NCI-H2081 treated with DMSO at 0.1 percent for 48 hours (cell line): Measurements from ENCODE around the gene PHF21A.
"Not testable (repeated sequence)": the region's sequence is repeated elsewhere in the genome, so short reads cannot be mapped to it uniquely, and the experiment has no call there.

Experiments used
- DNase-seq: peaks from one replicate; lab custom pipeline; 2025; lab: John Stamatoyannopoulos, UW

Gene PHF21A

DNA sequence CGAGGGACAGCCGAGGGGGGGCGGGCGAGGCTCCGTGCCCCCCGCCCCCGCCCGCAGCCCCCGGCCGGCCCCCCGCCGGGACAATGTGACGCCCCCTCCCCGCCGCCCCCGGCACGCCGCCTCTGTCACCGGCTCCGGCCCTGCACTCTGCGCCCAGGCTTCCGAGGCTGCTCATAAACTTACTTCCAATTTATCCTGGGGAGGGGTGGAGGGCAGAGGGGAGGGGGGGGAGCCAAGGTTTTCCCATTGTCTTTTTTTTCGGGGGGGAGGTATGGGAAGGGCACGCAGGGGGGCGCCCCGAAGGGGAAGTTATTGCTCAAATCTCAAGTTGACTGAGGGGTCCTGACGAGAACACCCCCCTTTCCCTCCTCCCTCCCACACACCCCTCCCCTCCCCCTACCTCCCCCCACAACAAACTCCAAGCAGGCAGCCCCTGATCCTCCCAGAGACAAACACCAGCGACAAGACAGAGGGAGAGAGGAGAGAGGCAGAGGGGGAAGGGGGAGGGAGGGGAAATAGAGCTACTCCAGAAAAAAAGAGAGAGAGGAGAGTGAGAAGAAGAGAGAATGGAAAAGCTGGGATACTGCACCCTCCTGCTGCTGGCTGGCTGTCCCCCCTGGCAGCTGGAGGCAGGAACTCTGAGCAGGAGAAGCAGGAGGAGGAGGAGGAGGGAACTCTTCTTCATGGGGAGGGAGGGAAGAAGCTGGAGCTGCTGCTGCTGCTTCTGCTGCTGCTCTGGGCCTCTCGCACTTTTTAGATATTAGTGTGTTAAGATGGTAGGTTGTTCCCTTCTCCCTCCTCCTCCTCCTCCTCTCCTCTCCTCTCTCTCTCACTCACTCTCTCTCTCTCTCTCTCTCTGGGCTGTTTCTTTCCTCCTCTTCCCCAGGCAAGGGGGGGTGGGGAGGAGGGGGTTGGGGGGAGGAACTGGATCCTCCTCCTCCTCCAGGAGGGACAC lies 631 bp downstream of the PHF21A start:
- DNase-seq, result no peak

DNA sequence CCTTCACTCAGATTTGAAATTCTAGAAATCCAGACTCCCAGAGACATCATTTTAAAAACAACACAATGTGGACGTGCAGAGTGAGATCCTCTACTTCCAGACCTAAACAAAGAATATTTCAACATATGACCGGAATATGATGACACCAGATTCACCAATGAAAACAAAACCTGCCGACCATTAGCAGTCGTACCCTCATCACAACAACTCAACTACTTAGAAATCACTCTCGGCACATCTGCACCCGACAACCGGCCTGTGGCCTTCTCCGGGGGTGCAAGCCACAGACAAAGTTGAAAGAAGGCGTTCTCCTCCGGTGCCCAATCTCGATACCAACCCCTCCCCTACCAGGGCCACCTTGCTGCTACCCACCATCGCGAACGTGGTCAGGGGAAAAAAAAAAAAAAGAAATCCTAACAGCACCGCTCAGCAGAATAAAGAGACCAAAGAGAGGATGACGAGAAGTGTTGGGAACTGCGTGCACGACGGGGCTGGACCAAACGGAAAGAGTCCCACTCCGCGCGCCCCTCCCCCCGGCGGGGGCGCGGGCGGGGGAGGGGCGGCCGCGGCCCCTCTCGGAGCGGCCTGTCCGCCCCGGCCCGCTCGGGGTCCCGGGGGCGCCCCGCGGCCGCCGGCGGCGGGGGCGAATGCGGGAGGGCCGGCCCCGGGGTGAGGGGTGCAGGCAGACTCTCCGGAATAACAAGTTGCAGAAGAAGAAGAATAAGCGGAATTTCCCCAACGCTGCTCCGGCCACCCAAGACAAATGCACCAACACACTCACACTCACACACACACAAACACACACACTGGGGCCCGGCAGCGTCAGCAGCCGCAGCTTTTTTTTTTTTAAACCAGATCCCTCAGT lies 1.7 kb downstream of the PHF21A start:
- DNase-seq, result no peak

DNA sequence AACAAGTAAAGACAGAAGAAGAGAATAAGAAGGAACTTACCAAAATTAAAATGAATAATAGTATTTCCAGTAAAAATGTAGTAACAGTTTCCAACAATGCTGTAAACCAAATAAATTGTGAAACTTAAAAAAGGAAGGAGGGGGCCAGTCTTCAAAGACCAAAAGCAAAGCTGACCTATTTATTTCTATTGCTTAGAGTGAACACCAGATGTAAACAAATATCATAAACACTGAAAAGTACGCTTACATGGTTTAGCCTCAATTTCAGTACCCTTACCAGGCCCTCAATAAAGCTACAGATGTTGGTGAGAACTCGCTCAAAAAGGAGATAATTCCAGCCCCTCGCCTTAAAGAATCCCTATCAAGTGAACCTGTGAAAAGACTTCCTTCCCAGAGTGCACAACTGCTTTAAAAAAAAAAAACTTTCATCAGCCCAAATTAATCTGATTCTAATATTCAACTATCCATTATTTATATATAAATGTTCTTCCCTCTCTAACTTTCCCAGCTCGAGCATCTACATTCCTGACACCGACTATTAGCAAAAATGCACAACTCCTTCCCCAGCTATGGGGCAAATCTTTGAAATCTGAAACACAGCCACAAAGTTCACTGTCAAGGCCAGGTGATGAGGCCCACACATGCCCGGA lies 2.4 kb downstream of the PHF21A start:
- no peak for DNase-seq

DNA sequence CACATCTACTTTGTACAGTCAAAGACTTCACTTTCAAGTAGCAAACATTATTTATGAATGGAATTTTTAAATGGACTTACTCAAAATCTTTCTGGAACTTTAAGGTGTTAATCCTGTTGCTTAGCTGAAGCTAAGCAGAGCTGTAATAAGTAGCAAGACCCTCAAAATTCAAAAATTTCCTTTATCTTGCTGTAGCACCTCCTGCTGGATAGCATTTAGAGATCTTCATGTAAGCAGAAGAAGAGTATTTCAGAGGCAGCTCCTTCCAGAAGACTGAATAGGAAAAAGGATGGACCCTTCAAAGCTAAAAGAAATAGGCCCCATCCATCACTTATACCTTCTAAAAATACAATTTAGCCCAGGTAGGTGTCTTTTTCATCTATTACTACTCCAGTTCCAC lies 3.4 kb downstream of the PHF21A start:
- DNase-seq, result no peak

DNA sequence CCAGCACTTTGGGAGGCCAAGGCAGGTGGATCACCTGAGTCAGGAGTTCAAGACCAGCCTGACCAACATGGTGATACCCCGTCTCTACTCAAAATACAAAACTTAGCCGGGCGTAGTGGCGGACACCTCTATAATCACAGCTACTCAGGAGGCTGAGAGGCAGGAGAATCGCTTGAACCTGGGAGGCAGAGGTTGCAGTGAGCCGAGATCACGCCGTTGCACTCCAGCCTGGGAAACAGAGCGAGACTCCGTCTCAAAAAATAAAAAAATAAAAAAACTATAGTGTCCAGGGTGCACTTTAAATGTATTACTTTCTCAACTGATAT lies 4.6 kb downstream of the PHF21A start:
- not testable (repeated sequence) for DNase-seq

DNA sequence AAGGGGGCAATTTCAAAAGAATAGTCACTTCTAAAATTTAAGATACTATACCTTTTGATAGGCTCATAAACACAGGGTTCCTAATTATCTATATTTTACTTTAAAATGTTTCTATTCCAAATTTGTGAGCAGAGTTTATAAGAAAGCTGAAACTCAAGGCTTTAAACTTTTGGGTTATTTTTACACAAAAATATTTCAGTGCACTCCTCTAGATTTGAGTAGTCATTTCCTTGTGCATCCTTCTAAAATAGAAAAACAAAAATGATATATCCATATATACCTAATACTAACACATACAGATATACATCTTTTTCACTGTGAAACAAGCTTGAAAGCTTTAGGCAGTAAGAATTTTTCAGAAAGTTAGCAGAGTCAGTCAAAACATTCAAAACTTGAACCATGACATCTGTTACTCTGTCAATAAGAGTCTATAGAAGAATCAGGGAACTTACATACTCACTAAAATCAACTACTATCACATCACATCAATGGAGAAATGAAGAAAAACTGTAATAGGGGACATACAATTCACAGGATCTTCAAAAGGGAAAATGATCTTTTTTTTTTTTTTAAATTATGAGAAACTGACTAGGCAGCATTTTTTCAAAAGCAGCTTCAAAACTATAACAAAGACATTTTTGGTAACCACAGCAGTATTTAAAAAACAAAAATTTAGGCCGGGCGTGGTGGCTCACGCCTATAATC lies 5.1 kb downstream of the PHF21A start:
- no peak for DNase-seq

DNA sequence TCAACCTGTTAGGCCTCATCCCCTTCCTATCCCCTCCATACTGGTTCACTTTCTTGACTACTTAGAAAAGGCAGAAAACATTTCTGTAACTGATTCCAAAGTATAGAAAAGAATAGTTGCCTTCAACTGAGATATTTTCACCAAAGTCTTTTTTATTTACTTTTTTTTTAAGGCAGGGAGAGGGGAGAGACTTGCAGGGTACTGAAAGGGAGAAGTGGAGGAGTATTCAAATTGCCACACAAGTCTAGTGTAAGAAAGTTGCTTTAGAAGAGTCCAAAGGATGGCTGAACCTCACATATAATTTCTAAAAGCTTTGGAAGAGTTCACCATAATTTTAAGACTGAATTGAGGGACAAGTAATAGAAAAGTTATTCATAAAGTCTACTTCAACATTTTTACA lies 6.3 kb downstream of the PHF21A start:
- DNase-seq, result no peak

DNA sequence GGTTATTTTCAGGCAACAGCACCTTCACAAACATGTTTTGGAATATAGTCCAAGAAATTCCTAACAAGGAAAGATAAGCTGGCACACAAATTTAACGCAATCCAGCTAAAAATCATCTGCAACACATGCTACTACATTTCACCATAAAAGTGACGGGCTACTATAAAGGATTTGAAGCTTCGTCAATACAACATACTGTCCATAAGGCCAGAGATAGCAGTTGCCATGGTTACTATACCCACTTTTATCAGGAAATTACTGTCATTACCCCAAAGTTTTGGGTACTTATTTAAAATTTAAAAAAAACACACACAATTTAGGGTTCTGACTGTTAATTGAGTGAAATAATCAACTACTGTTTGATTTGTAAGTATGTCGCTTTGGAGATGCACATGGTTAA lies 6.9 kb downstream of the PHF21A start:
- no peak for DNase-seq

DNA sequence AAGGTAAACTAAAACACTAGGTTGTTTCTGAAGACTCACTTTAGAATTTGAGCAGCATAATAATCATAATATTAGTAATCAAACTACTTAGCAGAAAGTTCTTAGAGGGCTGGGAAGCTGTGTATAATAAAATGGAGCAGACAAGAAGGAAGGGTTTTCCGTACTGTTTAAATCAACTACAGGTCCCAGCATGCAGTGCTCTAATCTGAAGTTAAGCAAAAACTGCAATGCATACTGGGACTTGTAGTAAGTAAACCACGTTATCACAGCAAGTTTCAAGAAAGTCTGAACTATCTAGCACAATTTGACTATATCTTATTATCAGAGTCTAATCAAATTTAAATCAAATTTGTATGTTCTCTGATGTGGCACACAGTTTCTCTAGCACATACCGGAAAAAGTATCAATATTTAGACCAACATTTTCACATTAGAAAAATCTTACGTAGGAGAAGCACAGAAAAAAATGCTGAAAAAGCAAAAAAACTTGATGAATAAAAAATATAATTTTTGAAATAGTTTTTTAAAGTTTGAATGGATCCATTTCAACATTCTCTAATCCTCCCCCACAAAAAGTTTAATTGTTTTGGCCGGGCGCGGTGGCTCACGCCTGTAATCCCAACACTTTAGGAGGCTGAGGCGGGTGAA lies 8.2 kb downstream of the PHF21A start:
- no peak for DNase-seq

DNA sequence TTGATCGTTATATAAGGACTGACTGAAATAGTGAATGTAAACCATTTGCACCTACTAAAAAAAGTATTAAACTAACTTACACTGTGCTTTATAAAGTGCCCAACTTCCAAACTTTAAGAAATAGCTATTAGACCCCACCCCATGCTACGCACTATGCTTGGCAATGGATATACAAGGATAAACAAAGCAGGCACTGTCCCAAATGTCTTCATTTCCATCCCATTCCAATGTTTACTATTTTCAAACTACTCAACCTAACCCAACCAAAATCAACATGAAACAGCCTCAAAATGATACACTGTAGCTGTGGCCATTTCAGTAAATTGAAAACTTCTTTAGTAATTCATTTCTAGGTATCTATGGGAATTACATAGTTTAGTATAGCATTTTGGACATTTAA lies 12.5 kb downstream of the PHF21A start:
- no peak for DNase-seq

DNA sequence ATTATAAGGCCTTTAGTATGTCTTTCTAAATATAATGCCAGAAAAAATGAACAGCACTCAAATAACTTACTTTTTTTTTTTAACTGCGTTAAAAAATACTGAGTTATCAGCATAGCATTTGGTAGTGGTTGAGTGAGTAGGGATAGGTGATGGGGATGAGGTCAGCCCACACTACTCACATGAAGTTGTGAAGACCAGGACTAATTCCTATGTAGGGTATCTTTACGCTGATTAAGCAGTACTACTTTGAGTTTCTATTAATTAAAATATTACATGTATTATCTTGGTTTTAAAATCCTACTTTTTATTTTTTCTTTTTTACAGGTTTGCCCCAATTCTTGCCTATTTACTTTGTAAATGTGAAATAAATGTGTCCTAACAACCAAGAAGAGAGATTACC lies 13.5 kb downstream of the PHF21A start:
- DNase-seq, result no peak

DNA sequence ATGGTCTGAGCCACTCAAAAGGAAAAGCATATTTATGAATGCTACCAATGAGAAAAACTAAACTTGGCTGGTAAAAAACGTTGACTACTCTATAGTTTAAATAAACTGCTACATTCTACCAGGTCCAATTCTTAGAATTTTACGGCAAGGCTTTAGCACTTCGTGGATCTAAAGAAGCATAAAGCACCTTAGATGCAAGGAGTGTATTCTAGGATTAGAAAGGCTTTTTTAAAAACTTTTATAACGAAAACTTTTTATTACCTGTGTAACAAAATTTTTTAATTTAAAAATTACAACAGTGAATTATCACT lies 13.9 kb downstream of the PHF21A start:
- DNase-seq, result no peak

DNA sequence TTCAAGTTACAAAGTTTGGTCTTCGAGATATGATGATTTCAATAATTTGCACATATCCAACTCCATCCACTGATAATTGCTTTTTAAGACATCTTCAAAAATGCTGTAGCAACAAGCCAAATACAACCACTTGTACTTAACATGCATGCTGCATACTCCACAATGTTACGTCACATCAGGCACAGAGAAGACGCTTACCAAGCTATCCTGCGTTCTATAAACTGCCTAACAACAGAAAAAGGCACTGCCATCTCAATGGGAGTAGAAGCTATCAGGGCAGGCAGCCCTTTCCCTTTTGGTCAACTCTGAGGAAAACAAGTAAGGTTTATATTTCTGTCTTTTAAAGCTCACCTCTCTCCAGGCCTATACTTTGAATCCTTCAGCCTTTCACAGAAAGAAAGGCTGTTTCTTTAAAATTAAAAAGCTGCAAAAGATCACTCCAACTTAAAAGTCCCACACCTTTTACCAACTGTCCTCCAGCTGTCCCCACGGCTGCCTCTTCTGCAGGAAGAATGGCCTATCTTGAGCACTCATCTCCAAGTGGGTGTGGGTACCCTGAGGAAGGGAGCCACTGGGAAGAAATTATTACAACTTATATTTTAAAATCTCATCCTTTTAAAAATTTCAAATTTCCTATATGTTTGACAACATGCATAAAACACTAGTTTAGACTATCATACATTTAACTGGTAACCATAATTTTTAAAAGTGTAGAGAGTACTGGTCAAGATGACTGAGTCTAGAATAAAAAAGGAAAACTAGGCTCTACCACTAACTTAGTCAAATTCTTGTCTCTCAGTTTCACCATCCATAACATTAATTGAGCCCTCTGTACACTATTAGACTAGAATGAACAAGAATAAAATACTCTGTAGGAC lies 14.5 kb downstream of the PHF21A start:
- no peak for DNase-seq

DNA sequence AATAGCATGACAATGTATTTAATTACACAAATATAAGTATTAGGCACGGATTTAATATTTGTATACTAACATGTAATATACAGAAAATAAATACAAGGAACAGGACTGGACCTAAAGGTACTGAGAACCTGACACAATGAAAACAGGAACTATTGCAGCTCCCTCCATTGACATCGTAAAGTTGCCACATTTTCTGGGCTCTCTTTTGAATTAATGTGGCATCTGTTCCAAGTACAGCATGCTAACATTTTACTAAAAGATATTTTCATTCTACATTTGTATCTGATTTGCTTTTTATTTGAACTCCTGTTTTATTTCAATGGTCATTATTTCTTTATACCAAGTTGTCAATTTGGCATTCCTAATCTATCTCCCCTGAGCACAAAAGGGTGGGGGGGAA lies 15.3 kb downstream of the PHF21A start:
- no peak for DNase-seq

DNA sequence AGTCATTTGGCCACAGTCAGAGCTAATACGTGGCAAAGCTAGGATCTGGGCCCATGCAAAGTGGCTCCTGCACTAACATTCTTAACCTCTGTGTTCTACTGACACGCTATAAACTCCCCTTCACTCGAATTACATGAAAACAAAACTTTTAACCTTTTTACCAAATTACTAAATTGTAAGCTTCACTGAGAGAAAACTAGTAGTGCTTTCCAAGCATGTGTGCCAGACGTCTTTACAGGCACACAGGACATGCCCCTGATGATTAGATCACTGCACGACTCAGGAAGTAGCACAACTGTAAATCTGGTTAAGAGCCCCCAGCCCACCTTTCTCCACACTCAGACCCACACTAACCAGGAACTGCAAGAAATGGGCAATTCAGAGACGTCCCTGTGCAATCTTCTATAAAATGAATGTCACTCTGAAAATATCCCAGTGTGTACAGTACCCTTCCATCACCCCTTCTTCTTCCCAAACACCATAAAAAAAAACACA lies 16.1 kb downstream of the PHF21A start:
- DNase-seq, result no peak

DNA sequence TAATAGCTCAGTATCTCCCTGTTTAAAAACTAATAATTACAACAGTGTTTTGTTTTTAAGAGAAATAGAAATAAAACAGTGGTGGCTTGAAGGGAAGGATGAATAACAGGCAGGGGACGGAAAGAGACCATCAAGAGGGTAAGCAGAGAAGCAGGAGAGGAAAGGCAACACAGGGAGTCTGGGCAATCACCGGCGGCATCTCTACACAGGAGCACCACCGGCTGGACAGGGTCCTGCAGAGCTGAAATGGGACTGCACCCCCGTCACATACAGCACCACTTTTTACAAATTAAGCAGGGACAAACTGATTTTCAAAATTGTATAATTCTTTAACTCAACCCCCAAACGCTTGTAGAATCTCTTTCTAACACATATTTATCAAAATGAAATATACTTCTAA lies 18.4 kb downstream of the PHF21A start:
- DNase-seq, result no peak

DNA sequence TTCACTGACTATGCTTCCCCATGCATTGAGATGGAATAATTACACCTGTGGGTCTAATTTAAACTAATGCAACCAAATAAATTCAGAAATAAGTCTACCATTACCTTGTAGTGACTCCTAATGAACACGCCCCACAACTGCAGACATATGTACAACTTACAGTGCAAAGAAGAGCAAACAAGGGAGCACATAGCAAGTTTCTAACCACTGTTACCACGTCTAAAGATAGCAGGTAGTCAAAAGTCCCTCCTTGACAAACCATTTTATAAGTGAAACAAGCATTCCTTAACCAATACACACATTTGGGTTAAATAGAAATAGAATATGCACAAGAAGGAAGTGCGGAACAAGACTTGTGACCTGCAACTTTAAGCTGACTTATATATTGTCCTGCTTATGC lies 20.6 kb downstream of the PHF21A start:
- no peak for DNase-seq

DNA sequence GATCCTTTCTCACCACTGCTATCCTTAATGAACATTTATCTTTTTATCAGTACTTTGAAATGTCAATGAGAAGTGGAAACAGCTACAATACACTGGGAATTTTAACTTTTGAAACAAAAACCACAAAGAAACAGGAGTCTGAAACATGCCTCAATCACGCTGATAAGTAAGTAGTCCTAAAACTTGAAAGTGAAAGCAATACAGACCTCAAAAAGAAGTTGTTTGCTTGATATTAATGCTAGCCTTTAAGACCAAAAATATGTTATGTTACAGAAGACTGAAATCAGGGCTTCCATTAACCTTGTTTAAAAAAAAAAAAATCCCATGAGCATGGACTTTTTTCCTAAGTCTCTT lies 21.3 kb downstream of the PHF21A start:
- DNase-seq, result no peak

DNA sequence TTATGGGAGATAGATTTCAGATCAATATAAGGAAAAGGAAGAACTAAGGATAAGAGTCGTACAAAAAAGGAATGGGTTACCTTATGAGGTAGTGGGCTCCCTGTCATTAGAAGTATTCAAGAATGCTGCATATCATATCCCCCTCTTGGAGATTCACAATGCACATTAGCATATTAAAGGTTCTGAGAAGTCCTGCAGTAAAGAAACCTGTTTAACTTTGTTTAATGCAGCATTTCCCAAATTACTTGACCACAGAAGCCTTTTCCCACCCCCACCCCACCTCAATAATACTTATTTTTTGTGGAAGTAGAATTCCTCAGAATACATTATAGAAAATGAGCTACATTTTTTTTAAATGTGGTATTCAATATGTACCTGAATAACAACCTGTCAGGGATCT lies 30.9 kb downstream of the PHF21A start:
- DNase-seq, result no peak

DNA sequence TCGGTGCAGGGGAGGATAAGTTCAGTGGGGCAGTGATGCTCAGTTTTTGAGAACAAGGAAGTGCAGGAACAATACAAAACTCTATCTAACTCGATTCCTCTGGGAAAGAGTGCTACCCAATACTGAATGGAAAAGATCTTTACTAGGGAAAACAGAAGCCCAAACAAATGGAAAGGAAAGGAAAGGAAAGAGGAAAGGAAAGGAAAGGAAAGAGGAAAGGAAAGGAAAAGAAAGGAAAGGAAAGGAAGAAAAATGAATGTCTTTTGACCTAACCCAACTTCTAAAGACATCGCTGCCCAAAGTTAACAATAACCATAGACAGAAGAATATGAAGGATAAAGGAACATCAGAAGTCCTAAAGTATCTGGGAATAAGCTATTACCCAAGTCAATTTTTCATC lies 41.6 kb downstream of the PHF21A start:
- no peak for DNase-seq

DNA sequence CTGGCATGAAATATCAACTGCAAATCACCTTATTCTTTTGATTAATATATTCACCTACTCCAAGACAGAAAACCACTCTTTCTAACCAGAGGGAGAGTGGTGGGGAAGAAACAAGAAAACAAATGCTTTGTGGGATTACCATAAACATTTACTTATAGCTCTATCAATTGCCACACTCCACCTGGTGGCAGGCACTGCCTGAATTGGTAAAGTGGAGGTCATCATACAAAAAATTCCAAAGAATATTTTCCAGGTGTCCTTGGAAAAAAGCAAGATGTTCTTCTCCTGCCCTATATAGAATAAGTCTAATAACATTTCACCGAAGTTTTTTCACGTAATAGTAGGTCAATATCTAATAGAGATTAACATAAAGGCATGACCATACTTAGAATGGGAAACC lies 45.3 kb downstream of the PHF21A start:
- DNase-seq, result no peak
